AG04450 (cell line): Measurements from ENCODE around the gene ZNF672. TPM values are rescaled to one million over a fixed set of nuclear protein-coding genes. Genes with fewer than 3 reads are reported as not detected.
"Not testable (repeated sequence)": the region's sequence is repeated elsewhere in the genome, so short reads cannot be mapped to it uniquely, and the experiment has no call there.

ENCODE experiments used
- CTCF ChIA-PET: fragments of 300-600, 350-600 bp; formaldehyde crosslinking; extraction: SDS; loops from one replicate; lab custom pipeline; 2022; ENCODE audit warnings: antibody characterized with exemption, inconsistent platforms; lab: Charles Lee
- POLR2A ChIA-PET: fragments of 350-600 bp; formaldehyde crosslinking; extraction: SDS; loops from one replicate; lab custom pipeline; 2021; ENCODE audit warnings: antibody characterized with exemption, inconsistent platforms; lab: Yijun Ruan, JAX
- DNase-seq: peaks from one replicate; pipeline ENCODE4 v3.0.0-alpha.2; 2011; ENCODE audit warnings: low read depth, low spot score
- H3K27ac ChIP-seq: one replicate; pipeline ENCODE4 v1.5.1; 2012; ENCODE audit warnings: low read depth, low read length, control low read depth
- H3K27me3 ChIP-seq: one replicate; pipeline ENCODE4 v1.6.0; 2012; ENCODE audit warnings: low read length; ENCODE audit not compliant: control insufficient read depth, insufficient read depth
- H3K4me3 ChIP-seq: 2 replicates; pipeline ENCODE4 v1.5.1; 2011; ENCODE audit warnings: mild to moderate bottlenecking, low read depth, low read length, control low read depth
- H3K9me3 ChIP-seq: 2 replicates; pipeline ENCODE4 v1.5.1; 2012; ENCODE audit warnings: low read length; ENCODE audit not compliant: control insufficient read depth, insufficient read depth
- polyA plus RNA-seq: library from polyadenylated mRNA; depleted of rRNA; stranded (reverse); fragments of >200 nt; gene quantifications from 2 replicates; pipeline ENCODE4 v1.2.3, GENCODE V29; 2011
- TF ChIP-seq, protein P1 (sequence below): IDR thresholded peaks from 2 replicates; pipeline ENCODE4 v1.5.1; 2011; ENCODE audit warnings: low read depth, low read length, control low read depth, inconsistent platforms

Gene ZNF672
- polyA plus RNA-seq, 1 experiment = 9.1 TPM

DNA sequence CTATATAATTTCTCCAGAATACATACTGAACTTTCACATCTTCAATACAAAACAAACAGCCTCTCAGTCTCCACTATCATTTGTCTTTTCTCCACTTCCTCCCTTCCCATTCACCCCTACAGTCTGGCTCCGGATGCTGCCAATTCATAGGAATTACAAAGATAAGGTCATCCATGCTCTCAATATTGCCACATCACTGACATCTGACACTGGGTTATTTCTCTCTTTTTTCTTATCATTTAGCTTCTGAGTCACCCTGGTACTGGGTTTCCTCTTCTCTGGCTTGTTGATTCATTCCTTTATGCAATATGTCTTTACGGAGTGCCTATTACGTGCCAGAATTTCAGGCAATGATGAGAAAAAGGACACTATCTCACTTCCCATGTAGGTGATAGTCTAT, 9.2 kb upstream of the ZNF672 start:
- ChIA-PET POLR2A (interaction anchor here (1.5 kb wide), 1 partner anchor 9 kb away, joined by 12 read pairs; the partner anchor contains the start of gene ZNF672), CTCF (interaction anchor here (0.6 to 3.1 kb wide), 3 partner anchors 9 to 78 kb away, joined by 4 to 16 read pairs (median 8); partner anchors contain the start of gene ZNF672)

DNA sequence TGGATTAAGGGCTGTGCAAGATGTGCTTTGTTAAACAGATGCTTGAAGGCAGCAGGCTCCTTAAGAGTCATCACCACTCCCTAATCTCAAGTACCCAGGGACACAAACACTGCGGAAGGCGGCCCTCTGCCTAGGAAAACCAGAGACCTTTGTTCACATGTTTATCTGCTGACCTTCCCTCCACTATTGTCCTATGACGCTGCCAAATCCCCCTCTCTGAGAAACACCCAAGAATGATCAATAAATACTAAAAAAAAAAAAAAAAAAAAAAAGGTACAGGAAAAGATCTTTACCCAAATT, 7.4 kb upstream of the ZNF672 start:
- POLR2A ChIA-PET, CTCF ChIA-PET, DNase-seq, H3K27me3 ChIP-seq, H3K4me3 ChIP-seq, H3K9me3 ChIP-seq, H3K27ac ChIP-seq: not testable (repeated sequence)

More for the DNA sequence above, 9.2 kb upstream of the ZNF672 start:
- DNase-seq = no peak
- TF ChIP-seq, protein P1, sequence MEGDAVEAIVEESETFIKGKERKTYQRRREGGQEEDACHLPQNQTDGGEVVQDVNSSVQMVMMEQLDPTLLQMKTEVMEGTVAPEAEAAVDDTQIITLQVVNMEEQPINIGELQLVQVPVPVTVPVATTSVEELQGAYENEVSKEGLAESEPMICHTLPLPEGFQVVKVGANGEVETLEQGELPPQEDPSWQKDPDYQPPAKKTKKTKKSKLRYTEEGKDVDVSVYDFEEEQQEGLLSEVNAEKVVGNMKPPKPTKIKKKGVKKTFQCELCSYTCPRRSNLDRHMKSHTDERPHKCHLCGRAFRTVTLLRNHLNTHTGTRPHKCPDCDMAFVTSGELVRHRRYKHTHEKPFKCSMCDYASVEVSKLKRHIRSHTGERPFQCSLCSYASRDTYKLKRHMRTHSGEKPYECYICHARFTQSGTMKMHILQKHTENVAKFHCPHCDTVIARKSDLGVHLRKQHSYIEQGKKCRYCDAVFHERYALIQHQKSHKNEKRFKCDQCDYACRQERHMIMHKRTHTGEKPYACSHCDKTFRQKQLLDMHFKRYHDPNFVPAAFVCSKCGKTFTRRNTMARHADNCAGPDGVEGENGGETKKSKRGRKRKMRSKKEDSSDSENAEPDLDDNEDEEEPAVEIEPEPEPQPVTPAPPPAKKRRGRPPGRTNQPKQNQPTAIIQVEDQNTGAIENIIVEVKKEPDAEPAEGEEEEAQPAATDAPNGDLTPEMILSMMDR = no peak
- Histone ChIP-seq H3K4me3 (no peak overlapping the region), H3K27me3 (peaks cover 2% of the 10 kb centered on the region), H3K27ac (peak overlapping the region; percentile 22), H3K9me3 (no peaks in the 10 kb centered on the region)

DNA sequence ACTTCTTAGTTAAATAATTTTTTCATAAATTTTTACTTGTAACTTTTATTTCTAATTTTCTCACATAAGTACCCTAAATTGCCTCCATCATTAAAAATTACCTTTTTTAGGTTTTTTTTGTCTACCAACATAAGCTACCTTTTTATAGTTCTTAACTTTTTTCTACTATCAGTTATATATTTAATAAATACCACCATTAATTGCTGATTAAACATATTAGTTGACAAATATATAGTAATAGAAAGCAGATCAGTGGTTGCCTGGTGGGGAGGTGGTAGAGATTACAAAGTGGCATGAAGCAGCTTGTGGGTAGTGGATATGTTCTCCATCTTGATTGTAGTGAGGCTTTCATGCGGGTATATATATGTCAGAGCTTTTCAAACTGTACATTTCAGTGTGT, 6.2 kb upstream of the ZNF672 start:
- Histone ChIP-seq H3K9me3 (no peaks in the 10 kb centered on the region), H3K4me3 (no peak overlapping the region), H3K27ac (no peak overlapping the region), H3K27me3 (peaks cover 2% of the 10 kb centered on the region)
- CTCF ChIA-PET = no interaction called here
- POLR2A ChIA-PET = no interaction called here
- TF ChIP-seq, protein P1 = no peak
- DNase-seq = no peak

DNA sequence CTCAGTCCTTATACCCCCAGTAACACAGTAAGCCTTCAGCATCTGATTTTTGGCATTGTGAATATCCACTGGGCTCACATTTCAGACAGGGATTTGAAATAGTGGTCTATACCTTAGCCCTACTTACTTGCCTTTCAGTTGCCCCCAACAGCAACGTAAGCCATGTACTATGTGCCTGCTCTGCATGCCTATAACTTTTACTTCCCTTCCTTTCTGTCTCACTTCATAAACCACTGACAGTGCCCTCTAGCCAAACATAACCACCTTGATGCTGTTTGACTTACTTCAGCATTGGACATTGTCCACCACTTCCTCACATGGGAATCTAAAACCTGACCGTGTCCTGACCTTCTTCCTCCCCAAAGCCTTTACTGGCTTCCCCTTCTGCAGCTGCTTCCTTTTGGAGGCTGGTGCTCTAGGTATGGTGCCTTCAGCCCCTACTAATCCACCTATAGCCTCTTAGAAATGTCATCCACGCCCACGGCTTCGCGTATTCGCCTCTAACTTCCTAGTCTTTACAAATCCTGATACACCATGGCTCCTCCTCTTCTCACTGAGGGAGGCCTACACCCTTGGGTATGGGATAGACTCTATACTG, 3.6 kb upstream of the ZNF672 start:
- POLR2A ChIA-PET = no interaction called here
- no peak for DNase-seq
- peaks cover 2% of the 10 kb centered on the region for H3K27me3 ChIP-seq
- TF ChIP-seq, protein P1 = no peak
- H3K4me3 ChIP-seq = no peak overlapping the region
- CTCF ChIA-PET = no interaction called here
- no peak overlapping the region for H3K27ac ChIP-seq
- no peaks in the 10 kb centered on the region; the same call in 1 of the 2 replicates for H3K9me3 ChIP-seq

DNA sequence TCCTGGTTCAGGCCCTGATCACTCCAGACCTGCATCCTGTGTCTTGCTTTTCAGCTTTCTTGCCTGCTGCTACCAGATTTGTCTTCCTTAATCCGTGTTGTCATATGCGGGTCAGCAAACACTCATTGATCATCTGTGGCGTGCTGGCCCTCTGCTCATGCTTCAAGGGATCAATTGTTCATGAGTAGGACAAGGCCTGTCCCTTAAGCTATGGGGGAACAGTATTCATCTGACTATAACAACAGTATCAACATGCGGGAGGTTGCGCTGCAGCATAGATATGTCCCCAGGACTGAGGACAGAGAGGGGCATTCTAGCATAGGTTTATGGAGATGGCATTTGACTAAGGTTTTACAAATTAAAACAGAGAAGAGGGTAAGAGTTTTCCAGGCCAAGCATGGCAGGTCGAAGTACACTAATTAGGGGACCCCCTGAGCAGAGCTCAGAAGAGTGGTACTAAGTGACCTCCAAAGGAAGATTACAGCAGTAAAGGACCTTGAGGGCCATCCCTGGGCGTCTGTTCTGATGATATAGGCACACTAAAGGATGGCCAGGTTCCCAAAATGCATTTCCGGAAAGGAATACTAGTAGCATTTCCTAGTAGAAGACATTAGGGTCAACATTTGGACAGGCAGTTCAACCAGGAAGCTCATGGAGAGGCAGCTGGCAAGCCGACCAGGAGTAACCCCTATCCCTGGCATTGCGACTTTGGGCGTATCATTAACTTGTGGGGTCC, 811 bp upstream of the ZNF672 start:
- no peaks in the 10 kb centered on the region for H3K27me3 ChIP-seq
- ChIA-PET POLR2A (interaction anchor here (0.8 to 2.9 kb wide), 7 partner anchors 8 to 89 kb away, joined by 3 to 27 read pairs (median 5); partner anchors contain the start of genes SH3BP5L and ZNF692), CTCF (interaction anchor here (1.3 to 1.8 kb wide), 2 partner anchors 10 to 11 kb away, joined by 3 to 16 read pairs; no protein-coding TSS in a partner anchor)
- TF ChIP-seq, protein P1 = no peak
- H3K27ac ChIP-seq = peak overlapping the region; percentile 21
- no peak for DNase-seq
- H3K9me3 ChIP-seq = no peaks in the 10 kb centered on the region; the same call in 1 of the 2 replicates
- H3K4me3 ChIP-seq = peak overlapping the region; percentile 71
